H1 (cell line): Measurements from ENCODE around the gene POLR1F. TPM values are rescaled to one million over a fixed set of nuclear protein-coding genes. Genes with fewer than 3 reads are reported as not detected.
A peak's percentile ranks its signal among the peaks of the same experiment; 100 is the strongest.

Experiments
- CTCF ChIA-PET: fragments of 300-600 bp; sonication (Branson Sonifier 250); formaldehyde crosslinking; loops from one replicate; lab custom pipeline; 2021; ENCODE audit not compliant: partially characterized antibody; lab: Charles Lee
- POLR2A ChIA-PET: fragments of 300-600 bp; sonication (Branson Sonifier 250); formaldehyde crosslinking; loops from one replicate; lab custom pipeline; 2021; ENCODE audit warnings: inconsistent platforms; ENCODE audit not compliant: partially characterized antibody; lab: Charles Lee
- DNase-seq, 2 experiments: peaks; one replicate each; pipeline versions ENCODE4 v3.0.0 to v3.0.0-alpha.2; 2010 to 2022; ENCODE audit warnings: low spot score in 2 of 2, low read depth in 1 of 2, mixed read lengths in 1 of 2
- FAIRE-seq: peaks from 2 replicates; lab custom pipeline; 2011; peaks lifted over from hg19 to GRCh38; lab: Jason Lieb, UNC
- H2AFZ ChIP-seq: 2 replicates; pipeline ENCODE4 v1.8.1; 2012; ENCODE audit warnings: low read length, inconsistent platforms
- H2AK5ac ChIP-seq: 2 replicates; pipeline ENCODE4 v1.6.1; 2013; ENCODE audit warnings: low read depth, low read length
- H2BK120ac ChIP-seq: replicated peaks from 2 replicates; pipeline ENCODE3; 2013; ENCODE audit warnings: low read depth, low read length, inconsistent platforms
- H2BK12ac ChIP-seq: 2 replicates; pipeline ENCODE4 v1.6.1; 2013; ENCODE audit warnings: low read depth, low read length
- H2BK15ac ChIP-seq: 2 replicates; pipeline ENCODE4 v1.6.1; 2013; ENCODE audit warnings: low read length
- H2BK20ac ChIP-seq: 2 replicates; pipeline ENCODE4 v1.6.1; 2013; ENCODE audit warnings: low read length
- H2BK5ac ChIP-seq: 2 replicates; pipeline ENCODE4 v1.6.1; 2013; ENCODE audit warnings: low read depth, low read length
- H3K14ac ChIP-seq: 2 replicates; pipeline ENCODE4 v1.6.1; 2013; ENCODE audit warnings: inconsistent platforms; ENCODE audit not compliant: insufficient read length
- H3K18ac ChIP-seq: 2 replicates; pipeline ENCODE4 v1.6.1; 2013; ENCODE audit warnings: low read length; ENCODE audit errors: extremely low read depth
- H3K23ac ChIP-seq: 2 replicates; pipeline ENCODE4 v1.6.1; 2013; ENCODE audit warnings: inconsistent platforms; ENCODE audit not compliant: insufficient read length
- H3K23me2 ChIP-seq: 2 replicates; pipeline ENCODE4 v1.6.1; 2013; ENCODE audit warnings: low read depth, low read length
- H3K27ac ChIP-seq: 2 replicates; pipeline ENCODE4 v1.6.1; 2011; ENCODE audit warnings: low read depth, low read length, inconsistent platforms
- H3K27me3 ChIP-seq, 4 experiments: replicated peaks in 1 of 4; 1 replicate in 1 of 4; 2 replicates in 3 of 4; pipeline versions ENCODE4 v1.6.1 to v1.8.1; 2011 to 2013; ENCODE audit warnings: low read length in 3 of 4, mild to moderate bottlenecking in 3 of 4, inconsistent platforms in 2 of 4, mixed read lengths in 2 of 4, moderate library complexity in 1 of 4; ENCODE audit not compliant: control insufficient read depth in 3 of 4, insufficient read depth in 3 of 4; ENCODE audit errors: extremely low read depth in 1 of 4
- H3K36me3 ChIP-seq, 4 experiments: 2 replicates each; pipeline versions ENCODE4 v1.6.1 to v1.8.1; 2011 to 2013; ENCODE audit warnings: mild to moderate bottlenecking in 4 of 4, low read length in 3 of 4, moderate library complexity in 2 of 4, control low read depth in 1 of 4, inconsistent platforms in 1 of 4; ENCODE audit not compliant: insufficient read depth in 4 of 4, control insufficient read depth in 2 of 4
- H3K4ac ChIP-seq: replicated peaks from 2 replicates; pipeline ENCODE3; 2013; ENCODE audit warnings: low read length, low read depth, mixed read lengths, inconsistent platforms; ENCODE audit not compliant: insufficient read length
- H3K4me1 ChIP-seq, 4 experiments: replicated peaks in 1 of 4; 1 replicate in 1 of 4; 2 replicates in 3 of 4; pipeline versions ENCODE4 v1.6.1 to v1.8.1; 2011 to 2013; ENCODE audit warnings: low read length in 3 of 4, inconsistent platforms in 2 of 4, mixed read lengths in 1 of 4; ENCODE audit not compliant: insufficient read depth in 4 of 4, control insufficient read depth in 3 of 4
- H3K4me2 ChIP-seq, 2 experiments: 2 replicates each; pipeline versions ENCODE4 v1.6.1 to v1.8.1; 2011 to 2013; ENCODE audit warnings: low read depth in 2 of 2, low read length in 2 of 2, control low read depth in 1 of 2, inconsistent platforms in 1 of 2, mild to moderate bottlenecking in 1 of 2; ENCODE audit not compliant: insufficient read depth in 1 of 2
- H3K4me3 ChIP-seq, 4 experiments: fragments of 200-600, 300-600 bp in 1 of 4; sonication (generic), shearing (Covaris generic), sonication (Bioruptor Twin) in 1 of 4; 2 replicates each; pipeline versions ENCODE4 v1.5.1 to v1.8.1; 2011 to 2016; ENCODE audit warnings: low read length in 4 of 4, low read depth in 3 of 4, control low read depth in 2 of 4, inconsistent platforms in 2 of 4, mild to moderate bottlenecking in 2 of 4, mixed read lengths in 1 of 4, moderate library complexity in 1 of 4; ENCODE audit not compliant: insufficient read depth in 2 of 4; ENCODE audit errors: extremely low read depth in 1 of 4
- H3K56ac ChIP-seq: replicated peaks from 2 replicates; pipeline ENCODE3; 2013; ENCODE audit warnings: low read depth, mild to moderate bottlenecking, mixed read lengths, low read length, inconsistent platforms; ENCODE audit not compliant: insufficient read length
- H3K79me1 ChIP-seq: 2 replicates; pipeline ENCODE4 v1.6.1; 2013; ENCODE audit warnings: low read depth, low read length, control low read depth
- H3K79me2 ChIP-seq, 2 experiments: 2 replicates each; pipeline versions ENCODE4 v1.6.1 to v1.8.1; 2012 to 2013; ENCODE audit warnings: low read length in 2 of 2, mild to moderate bottlenecking in 2 of 2, inconsistent platforms in 1 of 2; ENCODE audit not compliant: insufficient read depth in 2 of 2, control insufficient read depth in 1 of 2
- H3K9ac ChIP-seq, 4 experiments: replicated peaks in 1 of 4; 1 replicate in 1 of 4; 2 replicates in 3 of 4; pipeline versions ENCODE4 v1.6.1 to v1.8.1; 2011 to 2013; ENCODE audit warnings: low read depth in 3 of 4, low read length in 3 of 4, control low read depth in 2 of 4, mild to moderate bottlenecking in 2 of 4, moderate library complexity in 2 of 4, inconsistent platforms in 1 of 4; ENCODE audit errors: extremely low read depth in 1 of 4
- H3K9me3 ChIP-seq, 2 experiments: 2 replicates each; pipeline versions ENCODE4 v1.6.1 to v1.8.1; 2012 to 2013; ENCODE audit warnings: mild to moderate bottlenecking in 2 of 2, moderate library complexity in 2 of 2, control low read depth in 1 of 2, inconsistent platforms in 1 of 2, low read depth in 1 of 2, low read length in 1 of 2, mixed read lengths in 1 of 2; ENCODE audit not compliant: insufficient read depth in 2 of 2
- H4K20me1 ChIP-seq, 2 experiments: replicated peaks in 1 of 2; 2 replicates each; pipeline versions ENCODE3 to v1.8.1; 2011 to 2013; ENCODE audit warnings: inconsistent platforms in 2 of 2, low read length in 2 of 2, mild to moderate bottlenecking in 1 of 2; ENCODE audit not compliant: insufficient read depth in 2 of 2, control insufficient read depth in 1 of 2
- H4K5ac ChIP-seq: 2 replicates; pipeline ENCODE4 v1.6.1; 2013; ENCODE audit warnings: low read length, low read depth, mixed read lengths, inconsistent platforms; ENCODE audit not compliant: insufficient read length
- H4K8ac ChIP-seq: 2 replicates; pipeline ENCODE4 v1.8.0; 2013; ENCODE audit warnings: mild to moderate bottlenecking, moderate library complexity, low read length, inconsistent platforms; ENCODE audit not compliant: insufficient read depth; ENCODE audit errors: extremely low read depth
- H4K91ac ChIP-seq: replicated peaks from 2 replicates; pipeline ENCODE3; 2013; ENCODE audit warnings: low read length, mixed read lengths, inconsistent platforms; ENCODE audit not compliant: insufficient read length
- HDAC2 ChIP-seq, 2 experiments: fragments of 300-600 bp in 1 of 2; sonication (generic) in 1 of 2; IDR thresholded peaks; 2 replicates each; pipeline ENCODE4 v1.6.1; 2011 to 2012; ENCODE audit warnings: low read depth in 2 of 2, low read length in 2 of 2, mild to moderate bottlenecking in 2 of 2, moderate library complexity in 2 of 2, borderline replicate concordance in 1 of 2, inconsistent platforms in 1 of 2
- KDM4A ChIP-seq: IDR thresholded peaks from one replicate; pipeline ENCODE4 v1.7.1; 2012; ENCODE audit warnings: low read depth, mild to moderate bottlenecking, moderate library complexity, low read length, inconsistent platforms; ENCODE audit not compliant: severe bottlenecking
- NRF1 ChIP-seq: IDR thresholded peaks from 2 replicates; pipeline ENCODE4 v1.6.1; 2011; ENCODE audit warnings: mild to moderate bottlenecking, low read depth, low read length, improper control_type of control experiment
- RAD21 ChIP-seq, 2 experiments: IDR thresholded peaks in 1 of 2; conservative IDR thresholded peaks in 1 of 2; 2 replicates each; pipeline ENCODE4 v1.6.1; 2011; ENCODE audit warnings: low read depth in 2 of 2, low read length in 2 of 2, improper control_type of control experiment in 1 of 2, inconsistent platforms in 1 of 2, mild to moderate bottlenecking in 1 of 2, moderate library complexity in 1 of 2
- WGBS, 2 experiments: shearing (Covaris generic) in 1 of 2; methylation state at CpG; one replicate each; pipeline versions ENCODE4 v1.1.6 to v1.1.7; 2013 to 2015; ENCODE audit warnings: low lambda C conversion rate in 2 of 2, mixed read lengths in 2 of 2, inconsistent platforms in 1 of 2, low coverage in 1 of 2, missing lambda C conversion rate in 1 of 2; ENCODE audit not compliant: insufficient replicate concordance in 2 of 2, insufficient coverage in 1 of 2, insufficient read length in 1 of 2; ENCODE audit errors: extremely low coverage in 1 of 2, missing lambda C conversion rate in 1 of 2; 5-methylcytosine and 5-hydroxymethylcytosine counted together
- polyA plus RNA-seq, 7 experiments: library from polyadenylated mRNA; depleted of rRNA in 3 of 7; stranded (reverse) in 5 of 7; unstranded in 2 of 7; fragments of >200 nt in 5 of 7; fragments of 200-250 nt in 2 of 7; gene quantifications; 1 replicate in 5 of 7; 2 replicates in 1 of 7; 4 replicates in 1 of 7; pipeline versions ENCODE4 v1.2.1 to v1.2.3, GENCODE V29; 2011 to 2013; ENCODE audit warnings: missing spikeins in 2 of 7, mixed read lengths in 2 of 7
- total RNA-seq: library from RNA; stranded (reverse); fragmentation: NEBNext Ultra II Directional; extraction: Animal tissue kit (Norgen Biotek cat#: 25700); gene quantifications from 2 replicates; pipeline ENCODE4 v1.2.1, GENCODE V29; 2021
- TF ChIP-seq, protein P1 (sequence below), 3 experiments: IDR thresholded peaks; 1 replicate in 2 of 3; 2 replicates in 1 of 3; pipeline versions ENCODE4 v1.5.1 to v1.6.1; 2011; ENCODE audit warnings: low read length in 3 of 3, mild to moderate bottlenecking in 3 of 3, inconsistent platforms in 2 of 3, low read depth in 1 of 3, moderate library complexity in 1 of 3; ENCODE audit not compliant: insufficient read depth in 1 of 3; ENCODE audit errors: control extremely low read depth in 1 of 3
- TF ChIP-seq, protein P2 (sequence below): IDR thresholded peaks from 2 replicates; pipeline ENCODE4 v1.6.1; 2012; ENCODE audit warnings: inconsistent platforms

POLR1F gene
- total and polyA plus RNA-seq, 2 of the 8 experiments (the other 6 are each of a cell fraction or from before 2014, with no cell fraction given) = 11.2 to 24.6 TPM

DNA sequence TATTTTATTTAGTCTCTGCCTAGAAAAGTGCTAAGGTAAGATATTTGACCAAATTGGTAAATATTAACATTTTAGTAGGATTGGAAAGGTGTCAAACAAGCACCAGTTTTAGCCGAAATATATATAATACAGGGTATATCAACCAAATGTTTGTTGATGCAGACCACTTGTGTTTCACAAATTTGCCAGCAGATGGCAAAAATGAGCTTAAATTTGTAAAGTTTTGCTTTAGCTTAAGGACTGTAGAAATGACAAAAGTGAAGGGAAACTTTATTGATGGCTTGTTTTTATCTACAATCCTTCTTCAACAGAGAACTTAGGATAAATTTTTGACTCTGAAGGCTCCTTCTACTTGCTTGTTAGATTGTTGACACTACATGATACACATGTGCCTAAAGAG lies 4.8 kb upstream of the POLR1F start:
- FAIRE-seq = peak; percentile 63
- no peak overlapping the region for H4K5ac ChIP-seq
- POLR2A ChIA-PET = no interaction called here

More for the DNA sequence above, 4.8 kb upstream of the POLR1F start:
- no peaks in the 10 kb centered on the region for H3K27me3 ChIP-seq
- no peak overlapping the region for H3K4me2 ChIP-seq
- TF ChIP-seq RAD21 (IDR thresholded peaks at IDR 0.05 in 1 of 2, conservative IDR thresholded peaks at IDR 0.05 in 1 of 2; ENCODE audit: low read depth in 2 of 2, low read length in 2 of 2) = peak; percentile 61 to 62
- no peak for TF ChIP-seq KDM4A
- no peak for TF ChIP-seq NRF1
- TF ChIP-seq, protein P1, sequence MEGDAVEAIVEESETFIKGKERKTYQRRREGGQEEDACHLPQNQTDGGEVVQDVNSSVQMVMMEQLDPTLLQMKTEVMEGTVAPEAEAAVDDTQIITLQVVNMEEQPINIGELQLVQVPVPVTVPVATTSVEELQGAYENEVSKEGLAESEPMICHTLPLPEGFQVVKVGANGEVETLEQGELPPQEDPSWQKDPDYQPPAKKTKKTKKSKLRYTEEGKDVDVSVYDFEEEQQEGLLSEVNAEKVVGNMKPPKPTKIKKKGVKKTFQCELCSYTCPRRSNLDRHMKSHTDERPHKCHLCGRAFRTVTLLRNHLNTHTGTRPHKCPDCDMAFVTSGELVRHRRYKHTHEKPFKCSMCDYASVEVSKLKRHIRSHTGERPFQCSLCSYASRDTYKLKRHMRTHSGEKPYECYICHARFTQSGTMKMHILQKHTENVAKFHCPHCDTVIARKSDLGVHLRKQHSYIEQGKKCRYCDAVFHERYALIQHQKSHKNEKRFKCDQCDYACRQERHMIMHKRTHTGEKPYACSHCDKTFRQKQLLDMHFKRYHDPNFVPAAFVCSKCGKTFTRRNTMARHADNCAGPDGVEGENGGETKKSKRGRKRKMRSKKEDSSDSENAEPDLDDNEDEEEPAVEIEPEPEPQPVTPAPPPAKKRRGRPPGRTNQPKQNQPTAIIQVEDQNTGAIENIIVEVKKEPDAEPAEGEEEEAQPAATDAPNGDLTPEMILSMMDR (IDR thresholded peaks at IDR 0.05; ENCODE audit: control extremely low read depth in 1 of 3, insufficient read depth in 1 of 3, low read depth in 1 of 3, low read length in 3 of 3) = peak in 2 of 3 experiments; percentile 24 to 48; a peak in 2 of 4 replicates
- TF ChIP-seq, protein P2, sequence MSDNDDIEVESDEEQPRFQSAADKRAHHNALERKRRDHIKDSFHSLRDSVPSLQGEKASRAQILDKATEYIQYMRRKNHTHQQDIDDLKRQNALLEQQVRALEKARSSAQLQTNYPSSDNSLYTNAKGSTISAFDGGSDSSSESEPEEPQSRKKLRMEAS = no peak
- no peak for TF ChIP-seq HDAC2 (IDR thresholded peaks at IDR 0.05; ENCODE audit: borderline replicate concordance in 1 of 2, low read depth in 2 of 2, low read length in 2 of 2)
- no peaks in the 10 kb centered on the region for H3K36me3 ChIP-seq
- H2AK5ac ChIP-seq = no peak overlapping the region
- no peak overlapping the region for H2AFZ ChIP-seq
- no peaks in the 10 kb centered on the region for H3K79me1 ChIP-seq
- H4K8ac ChIP-seq = no peak overlapping the region
- no peak overlapping the region for H2BK5ac ChIP-seq
- H3K23me2 ChIP-seq = no peaks in the 10 kb centered on the region; the same call in 1 of the 2 replicates
- no peaks in the 10 kb centered on the region for H3K4me1 ChIP-seq
- H2BK15ac ChIP-seq = no peak overlapping the region
- no peak overlapping the region for H3K56ac ChIP-seq
- no peaks in the 10 kb centered on the region for H4K20me1 ChIP-seq
- CTCF ChIA-PET = interaction anchor here (0.6 to 4.1 kb wide), 41 partner anchors 9 to 1942 kb away, joined by 3 to 30 read pairs (median 4); no protein-coding TSS in a partner anchor
- H3K14ac ChIP-seq = no peak overlapping the region
- no peak overlapping the region for H2BK20ac ChIP-seq
- H2BK12ac ChIP-seq = no peak overlapping the region
- H3K18ac ChIP-seq = no peak overlapping the region
- no peak overlapping the region for H3K4me3 ChIP-seq
- H3K27ac ChIP-seq = no peak overlapping the region
- H3K9me3 ChIP-seq = no peaks in the 10 kb centered on the region
- WGBS, 2 experiments = 75% methylated on average over 1 of the region's 1 CpG; no CpG with 5 or more reads in 1 of the 2 experiments
- peaks cover 0 to under 1% of the 10 kb centered on the region in 2 experiments; a peak in 1 of 4 replicates for H3K79me2 ChIP-seq
- H3K23ac ChIP-seq = no peak overlapping the region
- H3K4ac ChIP-seq = no peak overlapping the region
- H4K91ac ChIP-seq = no peak overlapping the region
- no peak overlapping the region for H3K9ac ChIP-seq
- no peak for DNase-seq
- no peak overlapping the region for H2BK120ac ChIP-seq
